K562 (cell line): ENCODE data around the gene ANKRD13D. TPM values are rescaled to one million over a fixed set of nuclear protein-coding genes. Genes with fewer than 3 reads are reported as not detected.
A peak's percentile ranks its signal among the peaks of the same experiment; 100 is the strongest.

Source experiments
- ARHGAP35 ChIP-seq: fragments of 450-650 bp; IDR thresholded peaks from 2 replicates; pipeline ENCODE4 v1.6.1; 2018; ENCODE audit not compliant: partially characterized antibody
- ARNT ChIP-seq, 2 experiments: fragments of 450-650 bp; IDR thresholded peaks; 2 replicates each; pipeline ENCODE4 v1.6.1; 2016; ENCODE audit warnings: mild to moderate bottlenecking in 1 of 2
- CBX3 ChIP-seq, 2 experiments: IDR thresholded peaks; 1 replicate in 1 of 2; 2 replicates in 1 of 2; pipeline ENCODE4 v1.6.1; 2012; ENCODE audit warnings: inconsistent platforms in 2 of 2, low read length in 2 of 2, borderline replicate concordance in 1 of 2, control low read depth in 1 of 2
- E2F8 ChIP-seq: fragments of 450-650 bp; IDR thresholded peaks from 2 replicates; pipeline ENCODE4 v1.7.1; 2018; ENCODE audit warnings: mild to moderate bottlenecking, low read depth; ENCODE audit not compliant: partially characterized antibody
- ELF2 ChIP-seq: fragments of 250-450 bp; sonication (Bioruptor Pico); IDR thresholded peaks from 2 replicates; pipeline ENCODE4 v1.5.0; 2021; ENCODE audit warnings: mild to moderate bottlenecking
- HDAC3 ChIP-seq: fragments of 450-650 bp; IDR thresholded peaks from 2 replicates; pipeline ENCODE4 v1.6.1; 2018; ENCODE audit warnings: borderline replicate concordance, mild to moderate bottlenecking, moderate library complexity; ENCODE audit not compliant: partially characterized antibody
- HMGN3 ChIP-seq: IDR thresholded peaks from 2 replicates; pipeline ENCODE4 v1.6.1; 2011; ENCODE audit warnings: borderline replicate concordance, low read depth, mild to moderate bottlenecking, mixed read lengths, low read length; ENCODE audit not compliant: insufficient read length; ENCODE audit errors: extremely low read depth
- NCOA4 ChIP-seq: fragments of 450-650 bp; IDR thresholded peaks from 2 replicates; pipeline ENCODE4 v1.6.1; 2018; ENCODE audit warnings: mild to moderate bottlenecking; ENCODE audit not compliant: partially characterized antibody
- PCBP2 ChIP-seq: fragments of 200-400 bp; formaldehyde crosslinking; IDR thresholded peaks from 2 replicates; pipeline ENCODE4 v1.6.1; 2018; ENCODE audit warnings: low read length, low read depth, mild to moderate bottlenecking, moderate library complexity; ENCODE audit not compliant: poor library complexity, severe bottlenecking
- POLR2AphosphoS5 ChIP-seq: IDR thresholded peaks from 2 replicates; pipeline ENCODE4 v1.6.1; 2011; ENCODE audit warnings: mild to moderate bottlenecking, low read depth, low read length, moderate library complexity; ENCODE audit not compliant: control insufficient read depth, insufficient read depth
- PRMT5 ChIP-seq: sonication (generic); formaldehyde crosslinking; IDR thresholded peaks from 2 replicates; pipeline ENCODE4 v1.5.0; 2020; ENCODE audit warnings: missing genetic modification reagents
- RBM15 ChIP-seq: fragments of 200-400 bp; formaldehyde crosslinking; IDR thresholded peaks from 2 replicates; pipeline ENCODE4 v1.6.1; 2018; ENCODE audit warnings: mild to moderate bottlenecking, low read length, moderate library complexity; ENCODE audit not compliant: insufficient read depth
- SAP30 ChIP-seq: fragments of 200-600 bp; sonication (generic); IDR thresholded peaks from 2 replicates; pipeline ENCODE4 v1.6.1; 2012; ENCODE audit warnings: borderline replicate concordance, low read depth, mild to moderate bottlenecking, moderate library complexity, low read length, control low read depth, inconsistent platforms; ENCODE audit not compliant: insufficient read depth, poor library complexity, severe bottlenecking
- SRSF9 ChIP-seq: fragments of 200-400 bp; formaldehyde crosslinking; IDR thresholded peaks from 2 replicates; pipeline ENCODE4 v1.6.1; 2017; ENCODE audit warnings: low read depth, low read length, borderline replicate concordance
- TCF15 ChIP-seq: fragments of 250-450 bp; sonication (Bioruptor Pico); IDR thresholded peaks from 2 replicates; pipeline ENCODE4 v1.8.0; 2022; ENCODE audit warnings: moderate library complexity, mild to moderate bottlenecking, inconsistent platforms
- TCFL5 ChIP-seq: fragments of 250-450 bp; sonication (Bioruptor Pico); conservative IDR thresholded peaks from 2 replicates; pipeline ENCODE4 v1.6.1; 2021; ENCODE audit warnings: mild to moderate bottlenecking, moderate library complexity, matching md5 sums
- THAP7 ChIP-seq: fragments of 250-450 bp; sonication (Bioruptor Pico); IDR thresholded peaks from 2 replicates; pipeline ENCODE4 v1.5.0; 2021
- ZNF311 ChIP-seq: fragments of 250-450 bp; sonication (Bioruptor Pico); IDR thresholded peaks from 2 replicates; pipeline ENCODE4 v1.4.0; 2020; ENCODE audit warnings: mild to moderate bottlenecking, moderate library complexity
- ZNF436 ChIP-seq: fragments of 250-450, 450-650 bp; sonication (Bioruptor Pico); formaldehyde crosslinking; IDR thresholded peaks from 2 replicates; pipeline ENCODE4 v1.7.0; 2020; ENCODE audit warnings: mild to moderate bottlenecking
- polyA plus RNA-seq, 8 experiments: library from polyadenylated mRNA; depleted of rRNA in 4 of 8; stranded (reverse) in 5 of 8; unstranded in 3 of 8; fragments of >200 nt; fragmentation: Nextera tagmentation in 2 of 8; fragmentation: Illumina TruSeq in 1 of 8; extraction: Ambion mirVana in 2 of 8; extraction: Trizol in 1 of 8; gene quantifications; 2 replicates each; pipeline versions ENCODE4 v1.2.1 to v1.2.3, GENCODE V29; 2011 to 2014; ENCODE audit warnings: inconsistent platforms in 1 of 8, missing spikeins in 1 of 8
- total RNA-seq, 7 experiments: library from RNA; depleted of rRNA in 6 of 7; stranded (reverse); fragments of >200 nt in 6 of 7; fragmentation: Illumina TruSeq in 2 of 7; extraction: Trizol in 2 of 7; gene quantifications; 2 replicates each; pipeline versions ENCODE4 v1.2.1 to v1.2.3, GENCODE V29; 2011 to 2021; ENCODE audit warnings: low replicate concordance in 1 of 7
- TF ChIP-seq, protein P1 (sequence below): fragments of 450-650 bp; formaldehyde crosslinking; IDR thresholded peaks from 2 replicates; pipeline ENCODE4 v1.4.0; 2020; ENCODE audit warnings: mild to moderate bottlenecking, moderate library complexity

The ANKRD13D gene
- total and polyA plus RNA-seq, 9 of the 15 experiments (the other 6 are each of a cell fraction or from before 2014, with no cell fraction given), result 0.94 to 40.9 (median 22.4) TPM

DNA sequence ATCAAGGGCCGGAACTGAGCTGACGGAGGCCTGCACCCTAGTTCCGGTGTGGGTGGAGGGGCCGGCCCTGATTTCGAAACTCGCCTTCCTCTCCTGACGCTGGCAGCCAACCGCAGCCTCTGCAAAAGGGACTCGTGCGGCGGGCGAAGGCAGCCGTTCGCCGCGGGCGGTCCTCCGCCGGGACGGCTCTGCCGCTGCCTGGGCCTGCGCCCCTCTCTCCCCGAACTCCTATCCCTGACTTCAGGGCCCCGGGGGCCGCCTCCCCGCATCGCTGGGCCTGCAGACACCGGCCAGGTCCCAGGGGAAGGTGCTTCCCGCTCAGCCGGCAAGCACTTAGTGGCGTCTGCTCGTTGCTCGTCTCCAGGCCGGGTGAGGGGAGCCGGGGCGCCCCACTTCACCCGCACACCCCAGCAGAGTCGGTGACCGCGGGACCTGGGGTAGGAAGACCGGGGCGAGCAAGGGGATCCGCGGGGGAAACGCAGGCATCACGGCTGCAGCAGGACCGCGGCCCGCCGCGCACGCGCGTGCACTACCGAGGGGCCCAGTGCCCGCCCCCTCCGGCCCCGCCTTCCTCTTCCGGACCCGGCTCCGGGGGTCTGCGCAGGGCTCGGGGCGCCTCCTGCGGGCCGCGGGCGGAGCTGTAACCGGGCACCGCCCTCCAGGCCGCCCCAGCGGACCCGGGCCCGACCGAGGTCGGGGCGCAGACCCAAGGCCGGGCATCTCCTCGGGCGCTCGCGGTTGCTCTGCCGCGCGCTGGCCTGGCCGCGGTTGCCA is 464 bp upstream of the ANKRD13D start (continued):
- TF ChIP-seq TCF15 (CRISPR knock-in tag) (no peak), E2F8 (peak; percentile 21), RBM15 (no peak), SAP30 (peak; percentile 56), SRSF9 (no peak), ZNF436 (CRISPR knock-in tag) (no peak), PRMT5 (no peak), PCBP2 (no peak), ZNF311 (no peak), NCOA4 (no peak), TCFL5 (CRISPR knock-in tag) (no peak), POLR2AphosphoS5 (peak; percentile 51; the same call in 1 of the 2 replicates), HDAC3 (no peak), THAP7 (no peak), CBX3 (IDR thresholded peaks at IDR 0.05; ENCODE audit: borderline replicate concordance in 1 of 2, low read length in 2 of 2) (peak in 1 of 2 experiments; percentile 64; a peak in 1 of 3 replicates), ARNT (IDR thresholded peaks at IDR 0.05) (no peak), ARHGAP35 (no peak), ELF2 (CRISPR knock-in tag) (peak; percentile 26; the same call in 1 of the 2 replicates), HMGN3 (peak; percentile 68)
- TF ChIP-seq, protein P1, sequence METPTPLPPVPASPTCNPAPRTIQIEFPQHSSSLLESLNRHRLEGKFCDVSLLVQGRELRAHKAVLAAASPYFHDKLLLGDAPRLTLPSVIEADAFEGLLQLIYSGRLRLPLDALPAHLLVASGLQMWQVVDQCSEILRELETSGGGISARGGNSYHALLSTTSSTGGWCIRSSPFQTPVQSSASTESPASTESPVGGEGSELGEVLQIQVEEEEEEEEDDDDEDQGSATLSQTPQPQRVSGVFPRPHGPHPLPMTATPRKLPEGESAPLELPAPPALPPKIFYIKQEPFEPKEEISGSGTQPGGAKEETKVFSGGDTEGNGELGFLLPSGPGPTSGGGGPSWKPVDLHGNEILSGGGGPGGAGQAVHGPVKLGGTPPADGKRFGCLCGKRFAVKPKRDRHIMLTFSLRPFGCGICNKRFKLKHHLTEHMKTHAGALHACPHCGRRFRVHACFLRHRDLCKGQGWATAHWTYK (CRISPR knock-in tag), result 0 out of 2 replicates have a peak, but pooled peaks have one; percentile 9
